ENCODE data around the gene NDUFA11.

NDUFA11 gene

GRCh38 chr19:5937550-5937949, 34.0 kb upstream of the NDUFA11 start:
- no peak for DNase-seq (ENCODE audit: low spot score)
- Histone ChIP-seq H3K27ac (no peak overlapping the region), H3K4me3 (no peak overlapping the region)
- TF ChIP-seq CTCF (IDR thresholded peaks at IDR 0.05): no peak

- Histone ChIP-seq H3K27ac (peak overlapping the region in 1 of 2 donors; percentile 60), H3K4me3 (no peak overlapping the region)
- no peak for DNase-seq (ENCODE audit: low spot score)
- TF ChIP-seq CTCF (IDR thresholded peaks at IDR 0.05): no peak
Observed at GRCh38 chr19:5936292-5936592, 32.7 kb upstream of the NDUFA11 start.

DNA sequence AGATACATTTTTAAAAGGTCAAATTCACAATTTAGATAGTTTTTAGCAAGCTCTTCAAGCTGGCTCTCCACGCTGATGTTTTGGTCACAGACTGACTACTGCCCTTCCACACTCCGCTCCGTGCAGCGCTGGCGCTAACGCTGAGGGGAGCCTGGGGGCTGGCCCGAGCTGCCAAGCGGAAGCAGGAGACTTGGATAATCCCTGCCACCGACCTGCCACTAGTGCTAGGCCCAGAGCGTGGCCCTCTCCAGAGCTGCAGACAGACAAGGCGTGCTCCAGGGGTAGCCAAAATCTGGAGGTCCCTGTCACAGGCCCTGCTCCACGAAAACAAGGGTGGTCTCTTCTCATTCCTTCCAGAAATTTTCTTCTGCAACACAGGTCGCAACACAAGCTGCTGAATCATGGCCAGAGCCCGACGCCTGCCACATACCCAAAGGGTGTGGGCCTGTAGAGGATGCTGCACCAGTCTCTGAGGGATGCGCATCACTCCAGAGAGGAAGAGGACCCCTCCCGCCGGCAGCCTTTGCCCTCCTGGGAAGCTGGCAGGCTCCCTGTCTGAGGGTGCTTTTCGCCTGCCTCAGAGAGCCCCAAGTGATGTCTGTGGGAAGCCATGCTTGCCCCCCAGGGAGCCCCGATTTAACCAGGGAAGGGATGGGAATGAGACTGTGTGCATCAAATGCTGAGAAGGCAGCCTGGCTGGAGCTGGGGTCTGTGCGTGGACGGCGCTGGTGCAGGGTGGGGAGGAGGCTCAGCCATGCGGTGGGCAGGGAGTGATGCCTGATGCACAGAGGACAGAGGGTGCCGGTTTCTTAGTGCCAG, 32.1 kb upstream of the NDUFA11 start:
- peak overlapping the region in 1 of 2 donors; percentile 60 for H3K27ac ChIP-seq
- TF ChIP-seq CTCF (IDR thresholded peaks at IDR 0.05): no peak
- H3K4me3 ChIP-seq: peak overlapping the region; percentile 13
- no peak for DNase-seq (ENCODE audit: low spot score)

DNA sequence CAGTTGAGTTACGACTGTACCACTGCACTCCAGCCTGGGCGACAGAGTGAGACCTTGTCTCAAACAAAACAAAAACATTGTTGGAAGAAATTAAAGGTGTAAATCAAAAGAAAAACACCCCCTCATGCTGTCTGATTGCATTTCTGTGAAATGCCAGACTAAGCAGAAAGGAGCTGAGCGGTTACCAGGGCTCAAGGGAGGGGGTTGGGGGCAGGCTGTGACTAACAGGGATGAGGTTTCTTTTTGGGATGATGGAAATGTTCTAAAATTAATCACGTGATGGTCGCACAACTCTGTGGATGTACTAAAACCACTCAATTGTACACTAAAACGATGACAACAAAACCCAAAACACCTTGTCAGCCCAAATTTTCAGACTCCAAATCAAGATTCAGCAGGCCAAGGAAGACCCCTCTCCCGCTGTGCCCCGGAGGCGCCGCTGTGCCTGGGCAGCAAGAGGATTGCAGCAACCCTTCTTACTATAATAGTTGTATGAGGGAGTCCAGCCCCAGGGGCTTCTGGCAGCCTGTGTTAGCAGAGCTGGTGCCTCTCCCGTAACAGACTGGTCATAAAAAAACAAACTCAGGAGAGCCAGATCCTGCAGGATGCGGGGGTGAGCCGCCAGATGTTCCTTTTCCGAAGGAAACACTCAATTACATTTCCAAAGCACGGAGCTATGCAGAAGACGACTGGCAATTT, 31.3 kb upstream of the NDUFA11 start:
- DNase-seq (ENCODE audit: low spot score): no peak

DNA sequence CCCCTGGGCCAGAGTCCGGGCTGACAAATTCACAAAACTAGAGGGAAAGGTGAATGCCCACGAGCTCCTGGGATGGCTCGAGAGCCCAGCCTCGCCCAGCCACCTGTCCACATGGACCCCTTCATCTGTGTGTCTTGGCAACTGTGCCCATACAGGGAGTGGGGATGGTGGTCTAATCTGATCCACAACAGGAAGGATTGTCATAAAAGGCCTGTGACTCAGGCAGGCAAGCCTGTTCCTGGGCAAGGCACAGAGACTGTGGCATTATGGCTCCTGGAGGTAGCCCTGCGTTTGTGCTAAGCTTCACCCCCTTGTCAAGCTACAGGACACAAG, 30.4 kb upstream of the NDUFA11 start:
- TF ChIP-seq CTCF (IDR thresholded peaks at IDR 0.05): no peak
- no peak overlapping the region for H3K4me3 ChIP-seq
- no peak overlapping the region for H3K27ac ChIP-seq
- no peak for DNase-seq (ENCODE audit: low spot score)

More for the DNA sequence above, 31.3 kb upstream of the NDUFA11 start:
- TF ChIP-seq CTCF (IDR thresholded peaks at IDR 0.05): no peak
- H3K4me3 ChIP-seq: peak overlapping the region; percentile 13
- peak overlapping the region in 1 of 2 donors; percentile 60 for H3K27ac ChIP-seq

GRCh38 chr19:5933391-5934068, 29.9 kb upstream of the NDUFA11 start:
- Histone ChIP-seq H3K4me3 (no peak overlapping the region), H3K27ac (no peak overlapping the region)
- no peak for TF ChIP-seq CTCF (IDR thresholded peaks at IDR 0.05)
- no peak for DNase-seq (ENCODE audit: low spot score)

Measured in coronary artery (tissue), 2 donors.